HG03135 (cell line): Measurements from ENCODE around the gene RNF26.

Experiments
- ATAC-seq: cut with Tn5 transposase; IDR thresholded peaks from one replicate; pipeline ENCODE4 v1.9.1; 2021; ENCODE audit warnings: mild to moderate bottlenecking, moderate library complexity; ENCODE audit not compliant: unreplicated experiment

Gene RNF26

DNA sequence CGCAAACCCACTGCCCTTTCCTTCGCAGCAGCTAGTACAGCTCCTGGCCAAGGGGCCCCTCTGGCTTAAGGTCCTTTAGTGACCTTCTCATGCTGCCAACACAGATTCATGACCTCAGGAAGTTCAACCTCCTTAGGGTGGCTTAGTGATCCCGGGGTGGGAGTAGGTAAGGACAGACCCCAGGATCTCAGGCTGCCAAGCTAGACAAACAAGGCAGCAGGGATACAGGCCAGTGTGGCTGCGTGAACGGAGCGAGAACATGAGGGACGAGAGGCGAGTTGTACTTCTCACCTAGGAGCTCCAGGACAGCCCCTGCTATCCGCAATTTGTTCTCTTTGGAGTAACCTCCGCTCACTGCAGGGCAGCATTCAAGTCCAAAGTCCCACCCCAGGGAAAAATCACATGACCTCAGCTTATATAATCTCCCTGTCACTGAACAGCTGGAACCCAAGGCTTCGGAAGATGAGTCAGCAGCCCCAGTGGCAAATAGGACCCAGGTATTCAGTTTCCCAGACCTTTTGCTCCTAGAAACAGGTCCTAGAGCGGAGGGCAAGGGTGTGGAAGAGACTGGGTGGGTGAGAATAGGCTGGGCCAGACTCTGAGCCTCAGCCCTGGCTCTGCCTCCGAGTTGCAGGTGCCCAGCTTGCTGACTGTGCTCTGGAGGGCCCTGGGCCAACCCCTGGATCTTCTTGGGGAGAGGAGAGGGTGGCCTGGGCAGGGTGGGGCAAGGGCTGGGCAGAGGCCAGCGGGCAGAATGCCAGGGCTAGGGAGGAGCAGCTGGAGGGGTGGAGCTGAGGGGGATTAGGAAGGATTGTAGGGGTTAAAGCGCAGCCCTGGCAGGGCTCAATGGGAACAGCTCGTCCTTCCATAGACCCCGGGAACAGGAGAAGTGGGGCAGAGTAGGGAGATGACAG, 34.1 kb downstream of the RNF26 start:
- no peak for ATAC-seq

DNA sequence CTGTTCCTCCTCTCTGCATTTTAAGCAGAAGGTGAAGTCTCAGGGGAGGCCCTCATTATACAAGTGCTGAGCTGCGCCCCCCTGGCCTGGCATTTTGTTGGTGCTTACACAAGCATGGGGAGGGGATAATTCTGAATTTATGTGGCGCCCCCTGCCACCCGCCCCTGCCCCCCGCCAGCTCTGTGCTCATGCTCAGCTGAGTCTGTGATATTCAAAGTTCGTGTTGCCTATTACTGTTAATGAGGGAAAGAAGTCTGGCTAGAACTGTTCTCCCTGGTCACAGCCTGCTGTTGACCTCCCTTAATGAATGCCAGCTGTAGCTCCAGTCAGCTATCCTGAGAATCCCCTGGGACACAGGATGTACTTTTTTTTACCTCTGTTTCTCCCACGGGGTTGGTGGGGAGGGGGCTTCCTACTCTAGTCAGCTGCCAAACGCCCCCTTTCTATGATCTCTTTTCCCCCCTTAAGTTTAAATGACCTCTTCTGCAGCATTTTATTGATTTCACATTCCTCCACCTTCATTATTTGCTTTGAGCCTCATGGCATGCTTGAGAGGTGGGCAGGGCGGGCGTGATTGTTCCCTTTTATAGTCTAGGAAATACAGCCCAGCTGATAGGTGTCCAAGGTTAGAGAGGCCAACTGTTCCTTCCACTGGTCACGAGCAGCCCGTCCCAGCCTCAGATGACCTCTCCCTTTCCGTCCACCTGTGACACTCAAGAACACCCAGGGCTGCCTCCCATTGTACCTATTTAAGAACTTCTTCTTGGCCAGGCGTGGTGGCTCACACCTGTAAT, 35.0 kb downstream of the RNF26 start:
- ATAC-seq, result no peak

DNA sequence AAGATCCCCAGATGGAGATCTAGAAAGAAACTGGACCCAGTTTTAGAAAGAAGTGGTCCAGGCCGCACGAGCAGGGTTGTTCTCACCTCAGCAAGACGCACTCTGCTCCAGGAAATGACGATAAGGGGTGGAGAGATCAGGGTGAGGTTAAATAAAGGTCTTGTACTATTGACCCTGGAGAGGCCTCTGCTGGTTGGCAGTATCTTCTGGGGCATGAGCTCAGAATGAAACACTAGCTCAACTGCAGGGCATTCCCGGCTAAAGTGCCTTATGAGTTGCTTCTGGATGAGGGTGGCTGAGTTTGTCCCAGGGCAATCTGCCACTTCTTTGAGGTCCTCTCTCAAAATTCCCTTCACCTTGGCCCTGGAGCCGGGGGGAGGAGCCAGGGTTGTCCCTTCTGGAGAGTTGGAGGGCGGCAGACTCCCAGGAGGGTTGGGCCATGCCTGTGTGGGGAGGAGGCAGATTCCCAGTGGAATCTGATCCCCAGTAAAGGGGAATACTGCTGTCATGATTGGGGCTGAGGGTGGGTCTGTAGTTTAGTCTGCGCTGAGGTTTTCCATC, 36.2 kb downstream of the RNF26 start:
- ATAC-seq, result no peak

DNA sequence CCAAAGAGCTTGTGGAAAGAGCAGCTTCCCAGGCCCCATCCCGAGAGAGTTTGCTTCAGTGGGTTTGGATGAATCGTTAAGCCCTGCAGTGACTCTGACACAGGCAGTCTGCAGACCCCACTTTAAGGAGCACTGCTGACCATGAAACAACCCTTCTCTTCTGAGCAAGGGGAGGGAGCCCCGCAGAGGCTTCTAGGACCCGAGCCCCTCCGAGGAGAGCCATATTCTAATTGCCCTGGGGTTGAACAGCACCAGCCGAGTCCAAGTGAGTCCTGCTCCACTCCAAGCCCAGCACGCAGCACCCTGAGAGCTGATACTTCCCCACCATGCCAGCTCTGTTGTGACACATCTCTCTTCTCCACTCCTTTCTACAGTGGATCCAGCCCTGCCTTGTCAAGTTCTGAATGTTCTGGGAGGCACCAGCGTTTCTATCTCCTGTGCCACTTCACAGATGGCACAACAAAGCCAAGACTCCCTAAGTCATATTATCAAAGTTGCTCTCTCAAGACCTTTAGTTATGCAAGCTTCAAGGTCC, 36.8 kb downstream of the RNF26 start:
- ATAC-seq, result no peak

DNA sequence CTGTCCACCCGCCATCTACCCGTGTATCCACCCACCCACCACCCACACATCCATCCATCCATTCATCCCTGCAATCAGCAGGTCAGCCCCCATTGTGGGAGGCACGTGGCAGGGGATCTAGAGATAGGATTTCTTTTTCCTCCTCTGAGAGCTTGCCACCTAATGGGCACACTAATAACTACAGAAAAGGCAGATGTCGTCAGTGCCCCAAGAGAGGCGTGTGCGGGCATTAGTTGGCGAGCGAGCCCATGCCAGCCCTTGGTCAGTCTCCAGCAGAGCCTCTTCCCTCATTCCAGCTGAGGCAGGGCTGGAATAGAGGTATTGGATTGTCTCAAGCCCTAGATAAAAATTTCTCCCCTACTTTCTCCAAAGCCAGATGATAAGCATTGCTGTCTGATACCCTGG, 37.5 kb downstream of the RNF26 start:
- no peak for ATAC-seq

DNA sequence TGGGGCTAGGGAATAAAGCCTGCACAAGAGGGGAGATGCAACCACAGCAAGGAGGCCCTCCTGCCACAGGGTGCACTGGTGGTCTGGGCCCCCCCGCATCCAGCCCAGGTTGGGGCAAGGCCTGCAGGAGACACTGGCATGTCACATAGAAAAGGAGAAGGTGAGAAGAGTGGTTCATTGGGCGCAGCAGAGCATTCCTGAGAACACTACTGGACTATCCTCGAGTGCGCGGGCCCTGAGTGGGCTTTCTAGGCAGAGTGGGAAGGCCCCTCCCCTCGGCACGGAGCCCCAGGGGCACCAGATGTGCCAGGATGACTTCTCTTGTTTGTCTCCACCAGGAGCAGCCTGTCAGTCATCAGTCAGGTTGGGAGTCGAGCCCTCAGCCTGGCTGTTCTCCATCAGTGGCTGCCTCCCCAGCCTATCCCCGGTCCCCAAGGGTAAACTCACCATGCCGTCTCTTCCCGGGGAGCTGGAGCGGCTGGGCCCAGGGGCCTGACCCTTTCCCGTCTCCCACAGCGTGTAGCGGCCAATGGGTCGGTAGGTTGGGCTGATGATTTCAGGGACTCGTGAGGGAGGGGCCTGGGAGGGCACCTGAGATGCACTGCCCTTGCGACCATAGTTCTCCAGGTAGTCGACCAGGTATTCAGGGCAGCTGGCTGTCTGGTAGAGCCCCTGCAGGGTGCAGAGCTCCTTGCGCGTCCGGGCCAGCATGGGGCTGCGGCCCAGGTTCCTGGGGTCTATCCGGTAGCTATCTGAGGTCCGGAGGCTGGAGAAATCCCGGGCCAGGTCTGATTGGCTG, 38.1 kb downstream of the RNF26 start:
- no peak for ATAC-seq

DNA sequence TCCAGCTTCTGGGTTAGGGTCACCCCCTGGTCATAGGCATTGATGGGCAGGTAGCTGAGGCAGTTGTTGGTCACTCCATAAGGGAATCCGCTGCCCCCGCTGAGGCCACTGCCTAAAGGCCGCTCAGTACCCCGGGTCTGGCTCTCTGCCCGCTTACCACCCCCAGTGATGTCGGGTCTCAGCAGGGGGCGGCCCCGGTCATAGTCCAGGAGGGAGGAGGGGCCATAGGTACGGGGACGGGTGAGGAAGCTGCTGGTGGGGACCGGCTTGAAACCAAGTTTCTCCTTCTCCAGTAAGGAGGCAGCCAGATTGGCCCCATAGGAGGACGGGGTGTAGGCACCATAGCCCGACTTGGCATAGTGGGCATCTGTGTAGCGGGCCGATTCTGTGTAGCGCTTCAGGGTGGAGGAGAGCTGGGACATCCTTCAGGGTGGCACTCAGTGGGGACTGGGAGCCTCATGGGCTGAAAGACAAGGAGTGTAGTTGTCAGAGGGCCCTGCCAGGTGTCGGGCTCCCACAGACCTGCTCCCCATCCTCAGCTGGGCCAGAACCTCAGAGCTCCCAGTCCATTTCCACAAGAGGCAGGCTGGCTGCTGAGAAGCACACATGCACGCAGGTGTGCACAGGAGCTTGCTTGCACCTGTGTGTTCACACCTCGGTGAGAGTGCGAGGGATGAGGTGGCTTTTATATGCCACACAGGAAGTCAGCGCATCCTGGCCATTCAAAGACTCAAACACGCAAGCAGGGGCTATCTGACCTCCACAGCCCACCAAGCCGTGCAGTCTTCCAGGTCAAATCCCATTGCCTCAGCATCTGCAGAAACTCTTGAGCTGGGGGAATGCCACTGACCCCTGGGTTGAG, 39.0 kb downstream of the RNF26 start:
- ATAC-seq, result no peak

DNA sequence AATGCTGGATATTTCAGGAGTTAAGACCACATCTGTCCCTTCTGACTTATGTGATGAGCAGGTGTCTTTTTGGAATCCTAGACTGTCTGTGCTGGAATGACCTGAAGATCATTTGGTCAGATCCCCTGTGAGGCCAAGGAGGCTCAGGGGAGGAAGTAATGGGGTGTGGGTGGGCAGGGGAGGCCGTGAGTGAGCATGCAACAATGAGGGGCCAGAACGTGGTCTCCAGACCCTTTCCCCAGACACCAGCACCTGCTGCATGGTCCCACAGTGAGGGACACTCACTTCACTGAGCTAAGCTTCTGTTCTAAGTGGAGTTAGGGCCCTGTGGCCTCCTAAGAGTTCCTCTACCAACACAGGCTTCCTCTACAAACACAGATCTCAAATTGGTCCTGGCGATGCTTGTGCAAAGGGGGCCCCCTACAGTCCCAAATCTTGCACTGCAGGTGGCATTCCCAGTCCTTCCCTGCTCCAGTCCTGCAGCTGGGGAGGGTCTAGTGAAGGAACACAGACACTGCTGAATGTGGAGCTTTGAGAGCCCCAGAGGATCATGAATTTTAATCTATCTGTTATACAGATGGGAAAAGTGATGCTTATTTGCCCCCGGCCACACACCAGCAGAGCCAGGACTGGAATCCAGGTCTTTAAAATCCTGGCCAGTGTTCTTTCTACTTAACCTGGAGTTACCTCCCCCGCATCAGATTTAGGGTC, 39.7 kb downstream of the RNF26 start:
- no peak for ATAC-seq

DNA sequence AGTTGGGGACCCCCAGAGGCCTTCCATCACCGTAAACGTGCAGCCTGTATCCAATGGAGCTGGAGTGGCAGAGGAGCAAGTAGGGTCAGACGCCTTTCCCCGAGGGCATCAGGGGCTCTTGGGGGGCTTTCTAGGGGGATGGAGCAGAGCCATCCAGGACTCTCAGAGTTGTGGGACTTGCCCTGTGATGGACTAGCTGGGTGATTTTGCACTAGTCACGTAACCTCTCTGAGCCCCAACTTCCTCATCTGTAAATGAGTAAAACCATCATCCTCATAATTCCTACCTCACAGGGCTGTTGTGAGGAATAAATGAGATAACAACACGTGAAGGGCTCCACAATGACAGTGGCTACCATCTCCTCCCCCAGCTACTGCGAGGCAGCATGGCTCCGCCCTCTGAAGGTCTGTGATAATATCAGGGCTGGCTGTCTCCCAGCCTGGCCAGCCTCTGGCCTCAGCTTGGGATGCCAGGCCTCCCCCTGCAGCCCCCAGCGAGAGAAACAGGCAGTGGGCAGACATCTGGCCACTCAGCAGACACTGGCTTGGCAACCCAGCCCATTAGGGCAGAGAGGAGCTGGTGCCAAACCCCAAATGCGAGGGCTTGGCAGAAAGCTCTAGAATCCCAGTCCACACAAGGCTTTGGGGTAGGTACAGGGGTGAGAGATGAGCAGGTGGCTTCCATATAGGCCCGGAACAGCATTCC, 40.5 kb downstream of the RNF26 start:
- no peak for ATAC-seq

DNA sequence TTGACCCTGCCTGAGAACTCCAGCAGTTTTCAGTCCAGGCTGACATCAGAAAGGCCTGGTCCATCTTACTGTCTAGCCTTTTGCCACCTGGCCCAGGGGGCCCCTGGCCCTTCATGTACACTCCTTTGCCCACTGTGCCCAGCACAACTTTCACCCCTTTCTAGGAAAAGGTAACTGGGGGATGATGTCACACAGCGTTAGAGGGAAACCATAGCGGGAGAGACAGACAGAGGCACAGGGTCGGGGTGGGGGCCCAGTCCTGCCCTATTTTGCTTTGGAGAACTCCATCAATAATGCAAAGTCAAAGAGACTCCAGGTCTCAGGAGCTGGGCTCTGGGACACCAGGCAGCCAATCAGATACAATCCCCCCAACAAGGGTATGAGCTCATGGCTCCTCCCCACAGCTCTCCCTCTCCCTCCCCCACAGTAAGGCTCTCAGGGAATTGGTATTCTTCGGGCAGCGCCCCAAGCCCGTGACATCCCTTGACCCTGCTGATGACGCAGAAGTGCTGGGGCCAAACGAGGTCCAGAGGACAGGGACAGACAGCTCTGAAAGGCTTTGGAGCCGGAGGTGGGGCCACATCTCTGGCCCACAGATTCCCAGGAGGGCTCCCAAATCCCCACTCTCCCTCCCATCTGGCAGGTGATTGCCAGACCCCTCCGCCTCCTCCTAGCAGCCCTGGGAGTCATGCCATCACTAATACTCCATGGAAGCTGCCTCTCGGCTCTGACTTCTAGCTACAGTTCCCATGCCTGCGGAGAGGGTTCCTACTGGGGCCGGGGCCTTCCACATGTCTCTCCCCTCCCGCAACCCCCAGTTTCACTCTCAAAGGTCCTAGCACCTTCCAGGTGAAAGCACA, 41.2 kb downstream of the RNF26 start:
- no peak for ATAC-seq

DNA sequence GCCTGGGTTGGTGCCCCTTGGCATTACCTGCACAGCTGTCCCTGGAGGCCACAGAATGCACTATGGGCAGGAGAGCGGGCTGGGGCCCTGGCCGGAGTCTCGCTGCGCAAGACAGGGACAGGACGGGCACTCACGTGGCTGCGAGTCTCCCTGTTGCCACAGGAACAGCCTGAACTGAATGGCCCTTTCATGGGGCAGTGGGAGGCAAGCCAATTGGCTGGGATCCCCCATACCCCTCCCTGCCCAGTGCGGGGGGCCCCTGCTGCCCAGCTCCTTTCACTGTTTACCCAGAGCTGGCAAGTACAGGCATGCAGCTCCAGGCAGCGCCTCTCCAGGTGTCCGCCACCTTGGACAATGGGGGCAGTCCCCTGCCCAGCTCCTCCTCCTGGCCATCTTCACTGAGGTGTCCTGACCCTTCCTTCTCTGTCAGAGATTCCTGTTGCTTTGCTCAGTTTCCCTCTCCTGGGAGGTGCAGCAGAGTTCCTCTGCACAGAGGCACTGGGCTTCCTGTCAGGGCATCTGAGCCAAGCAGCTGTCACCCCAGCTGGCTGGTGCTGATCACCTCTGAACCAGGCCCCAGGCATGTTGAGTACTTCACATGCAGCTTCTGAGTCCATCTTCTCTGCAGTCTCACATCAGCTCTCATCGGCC, 42.0 kb downstream of the RNF26 start:
- ATAC-seq, result no peak

DNA sequence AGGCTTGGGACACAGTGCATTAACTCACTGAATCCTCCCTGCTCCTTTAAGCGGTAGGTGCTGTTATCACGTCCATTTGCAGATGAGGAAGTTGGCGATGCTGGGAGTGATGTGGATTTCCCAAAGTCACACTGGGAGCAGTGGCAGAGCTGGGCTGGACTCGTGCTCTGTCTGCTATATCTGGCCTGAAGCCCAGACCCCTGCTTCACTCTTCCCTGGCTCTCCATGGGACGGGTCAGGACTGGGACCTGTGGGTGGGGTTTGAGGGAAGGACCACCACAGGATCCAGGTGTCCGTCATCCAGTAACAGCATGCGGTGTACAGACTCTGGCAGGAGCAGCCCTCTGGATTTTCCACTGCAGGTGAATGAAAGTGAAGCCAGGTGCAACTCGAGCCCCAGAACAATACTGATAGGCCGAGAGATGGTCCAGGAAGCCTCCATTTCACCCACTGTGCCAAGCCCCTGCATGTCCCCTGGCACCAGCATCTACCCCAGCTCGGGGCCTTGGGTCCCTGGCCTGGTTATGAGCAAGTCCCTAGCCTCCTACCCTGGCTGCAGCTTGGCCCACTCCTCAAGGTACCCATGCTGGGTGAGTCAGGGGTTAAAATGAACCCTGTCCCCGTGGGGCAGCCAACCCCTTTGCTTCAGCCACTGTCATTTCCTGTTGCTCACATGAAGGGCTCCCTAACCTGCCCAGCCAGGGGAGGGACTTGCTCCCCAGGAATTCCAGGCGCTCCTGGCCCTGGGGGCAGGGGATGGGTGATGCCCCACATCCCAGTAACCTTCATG, 43.0 kb downstream of the RNF26 start:
- ATAC-seq, result no peak

DNA sequence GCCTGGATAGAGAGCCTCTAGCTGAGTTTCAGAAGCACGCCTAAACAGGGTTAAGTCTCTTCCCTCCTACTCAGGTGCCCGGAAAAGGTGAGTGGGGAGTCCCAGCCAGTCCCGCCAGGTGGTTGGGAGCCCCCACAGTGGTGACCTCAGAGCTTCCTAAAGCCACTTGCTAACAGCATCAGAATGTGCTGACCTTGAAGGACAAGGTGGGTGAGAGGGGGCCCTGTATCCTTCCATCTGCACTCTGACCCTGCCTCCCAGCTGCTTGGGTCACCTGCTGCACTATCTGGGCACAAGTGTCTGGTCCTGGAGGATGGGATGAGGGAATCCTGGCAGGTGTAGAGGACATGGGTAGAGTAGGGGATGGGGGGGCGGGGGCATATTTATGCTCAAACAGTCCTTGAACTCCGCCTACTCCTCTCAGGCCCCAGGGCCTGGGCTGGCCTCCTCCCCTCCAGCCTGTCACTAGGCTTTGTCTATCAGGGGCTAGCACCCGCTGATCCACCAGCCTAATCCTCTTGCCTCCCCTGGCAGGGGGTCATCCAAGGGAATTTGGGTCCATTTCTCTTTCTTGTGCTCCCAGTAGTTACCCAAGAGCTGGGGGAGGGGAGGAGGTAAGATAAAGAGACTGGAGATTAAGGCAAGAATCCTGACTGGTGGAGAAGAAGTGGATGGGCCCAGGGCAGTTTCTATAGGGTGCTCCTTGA, 43.8 kb downstream of the RNF26 start:
- no peak for ATAC-seq

DNA sequence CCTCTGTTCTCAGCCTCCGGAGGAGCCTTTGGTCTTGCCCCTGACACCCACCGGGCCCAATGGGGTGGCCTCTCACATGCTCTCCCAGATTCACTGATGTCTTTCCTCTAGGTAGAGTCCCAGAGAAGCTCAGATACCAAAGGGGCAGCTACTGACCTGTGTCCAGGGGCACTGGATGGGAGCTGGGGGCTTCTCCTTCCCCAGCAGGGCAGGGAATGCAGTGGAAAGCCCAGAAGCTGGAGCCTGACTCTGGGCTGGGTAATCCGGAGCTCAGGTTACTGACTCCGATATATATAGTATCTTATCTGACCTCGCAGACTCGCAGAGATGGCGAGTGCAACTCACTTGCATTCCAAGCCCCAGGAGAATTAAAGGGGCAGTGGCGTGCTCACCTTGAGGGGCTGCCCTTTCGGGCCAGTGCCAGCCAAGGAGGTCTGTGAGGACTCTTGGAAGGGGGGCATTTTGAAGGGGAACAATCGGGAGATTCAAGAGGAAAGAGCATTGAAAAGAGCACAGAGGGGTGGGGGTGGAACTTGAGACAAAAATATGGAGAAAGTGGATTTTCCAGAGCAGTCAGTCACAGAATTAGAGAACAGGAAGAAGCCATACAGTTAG, 44.6 kb downstream of the RNF26 start:
- no peak for ATAC-seq

DNA sequence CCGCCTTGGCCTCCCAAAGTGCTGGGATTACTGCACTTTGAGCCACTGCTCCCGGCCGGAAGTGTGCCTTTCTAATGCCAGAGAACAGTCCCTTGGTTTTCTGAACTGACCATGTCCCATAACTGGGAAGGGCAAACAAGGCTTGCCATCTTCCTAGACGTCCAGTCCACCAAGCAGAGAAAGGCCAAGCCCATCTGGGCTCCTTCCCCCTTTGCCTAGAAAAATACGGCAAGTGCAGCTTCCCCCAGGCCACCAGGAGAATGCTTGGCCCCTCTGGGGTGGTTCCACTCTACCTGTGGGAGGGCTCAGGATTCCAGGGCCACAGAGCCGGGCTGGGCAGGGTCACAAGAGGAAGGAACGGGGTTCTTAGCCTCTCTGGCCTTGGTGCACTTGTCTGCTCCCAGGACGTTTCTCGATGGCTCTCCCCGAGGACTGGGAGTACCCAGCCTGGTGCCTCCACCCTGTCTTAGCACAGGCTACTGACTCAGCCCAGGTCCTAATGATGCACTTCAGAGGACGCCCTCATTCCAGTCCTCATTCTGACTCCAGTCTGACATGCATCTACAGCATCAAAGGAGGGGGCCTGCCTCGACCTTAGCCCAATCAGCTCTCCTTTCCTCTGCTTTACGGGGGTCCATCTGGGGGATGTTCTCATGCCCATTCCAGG, 46.0 kb downstream of the RNF26 start:
- no peak for ATAC-seq
